ENCODE results near the gene RGS11.

Gene RGS11

GRCh38 chr16:296806-297510 is 21.2 kb upstream of the RGS11 start:
- no peak for DNase-seq (ENCODE audit: low spot score)

- DNase-seq (ENCODE audit: low spot score), result no peak
These were observed 20.5 kb upstream of the RGS11 start for GRCh38 chr16:296276-296675.

- no peak for DNase-seq (ENCODE audit: low spot score)
These were observed 17.5 kb upstream of the RGS11 start for GRCh38 chr16:293043-293775.

- DNase-seq (ENCODE audit: low spot score), result no peak
These were observed 15.8 kb upstream of the RGS11 start for GRCh38 chr16:291539-291938.

- no peak for DNase-seq (ENCODE audit: low spot score)
These were observed 15.1 kb upstream of the RGS11 start for GRCh38 chr16:290681-291405.

- DNase-seq (ENCODE audit: low spot score), result no peak
These were observed 14.4 kb upstream of the RGS11 start for GRCh38 chr16:290015-290680.

- no peak for DNase-seq (ENCODE audit: low spot score)
These were observed 13.8 kb upstream of the RGS11 start for GRCh38 chr16:289395-289997.

- DNase-seq (ENCODE audit: low spot score), result no peak
These were observed 12.5 kb upstream of the RGS11 start for GRCh38 chr16:287981-288920.

- DNase-seq (ENCODE audit: low spot score), result no peak
These were observed 11.6 kb upstream of the RGS11 start for GRCh38 chr16:287298-287811.

- no peak for DNase-seq (ENCODE audit: low spot score)
These were observed 10.9 kb upstream of the RGS11 start for GRCh38 chr16:286491-287297.

GRCh38 chr16:285146-286055 is 9.7 kb upstream of the RGS11 start:
- no peak for DNase-seq (ENCODE audit: low spot score)

- DNase-seq (ENCODE audit: low spot score), result no peak
These were observed 8.7 kb upstream of the RGS11 start for GRCh38 chr16:284204-285120.

- DNase-seq (ENCODE audit: low spot score), result no peak
These were observed 7.5 kb upstream of the RGS11 start, which contains the start of gene PDIA2 for GRCh38 chr16:283033-283805. PDIA2 (plus strand) TSS chr16:283164; CDS start chr16:283170, 6 bp downstream.

- no peak for DNase-seq (ENCODE audit: low spot score)
These were observed 6.7 kb upstream of the RGS11 start for GRCh38 chr16:282491-282890.

- no peak for DNase-seq (ENCODE audit: low spot score)
These were observed 6.0 kb upstream of the RGS11 start for GRCh38 chr16:281660-282255.

GRCh38 chr16:280991-281659 is 5.4 kb upstream of the RGS11 start:
- no peak for DNase-seq (ENCODE audit: low spot score)
